HG03571 (cell line): Measurements from ENCODE around the gene PEX16.
A peak's percentile ranks its signal among the peaks of the same experiment; 100 is the strongest.

Source experiments
- ATAC-seq: cut with Tn5 transposase; IDR thresholded peaks from one replicate; pipeline ENCODE4 v1.9.1; 2021; ENCODE audit not compliant: unreplicated experiment

Gene PEX16

GRCh38 chr11:45931739-45932138, 14.1 kb upstream of the PEX16 start:
- ATAC-seq, result no peak

DNA sequence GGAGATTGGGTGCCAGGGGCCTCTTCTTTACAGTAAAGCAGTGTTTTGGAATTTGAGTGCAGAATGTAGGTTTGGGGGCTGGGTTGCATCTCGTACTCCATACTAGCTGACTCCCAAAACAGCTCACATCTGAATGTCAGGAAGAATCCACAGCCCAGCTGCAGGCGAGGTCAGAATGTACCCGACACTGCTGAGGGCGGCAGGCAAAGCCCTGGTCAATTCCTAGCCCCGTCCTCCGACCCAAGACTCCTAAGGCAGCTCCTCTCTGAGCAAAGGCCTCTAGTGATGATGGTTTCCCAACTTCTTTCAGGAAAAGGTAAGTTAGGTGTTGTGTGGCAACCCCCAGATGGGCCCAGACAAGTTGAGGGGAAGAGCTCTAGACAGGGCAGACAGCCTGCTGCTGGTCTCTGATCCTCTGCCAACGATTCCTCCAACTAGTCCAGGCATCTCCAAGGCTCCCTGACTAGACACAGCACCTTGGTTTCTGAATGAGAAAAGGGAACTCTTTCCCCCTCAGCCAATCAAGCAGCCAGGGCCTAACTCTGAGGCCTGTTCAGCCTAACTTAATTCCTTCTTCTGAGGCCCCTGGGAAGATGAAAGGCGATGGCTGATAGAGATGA, 13.4 kb upstream of the PEX16 start:
- ATAC-seq, result no peak

GRCh38 chr11:45930031-45930794, 12.5 kb upstream of the PEX16 start:
- peak; percentile 92 for ATAC-seq

DNA sequence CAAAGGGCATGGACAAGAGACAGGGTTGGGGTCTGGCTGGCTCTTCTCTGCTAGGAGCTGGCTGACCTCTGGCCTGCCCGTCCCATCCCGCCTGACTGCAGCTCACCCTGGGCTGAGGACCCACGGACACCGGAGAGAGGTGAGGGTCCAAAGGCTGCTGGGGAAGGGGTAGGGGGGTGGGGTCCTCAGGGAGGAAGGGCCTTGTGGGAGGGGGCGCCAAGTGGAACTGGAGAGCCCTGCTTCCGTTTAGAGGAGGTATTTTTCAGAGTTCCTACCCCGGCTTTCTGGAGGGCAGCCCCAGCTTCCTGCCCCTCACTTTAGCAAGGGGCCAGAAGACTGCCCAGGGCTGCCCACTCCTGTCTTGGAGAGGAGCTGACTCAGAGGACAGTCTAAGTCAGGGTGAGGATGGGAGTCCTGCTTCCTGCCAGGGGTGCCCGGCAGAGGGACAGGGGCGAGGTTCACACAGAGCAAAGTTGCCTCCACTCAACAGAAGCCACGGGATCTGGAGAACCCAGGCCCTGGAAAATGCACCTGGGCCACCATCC, 11.9 kb upstream of the PEX16 start:
- ATAC-seq, result peak; percentile 24

DNA sequence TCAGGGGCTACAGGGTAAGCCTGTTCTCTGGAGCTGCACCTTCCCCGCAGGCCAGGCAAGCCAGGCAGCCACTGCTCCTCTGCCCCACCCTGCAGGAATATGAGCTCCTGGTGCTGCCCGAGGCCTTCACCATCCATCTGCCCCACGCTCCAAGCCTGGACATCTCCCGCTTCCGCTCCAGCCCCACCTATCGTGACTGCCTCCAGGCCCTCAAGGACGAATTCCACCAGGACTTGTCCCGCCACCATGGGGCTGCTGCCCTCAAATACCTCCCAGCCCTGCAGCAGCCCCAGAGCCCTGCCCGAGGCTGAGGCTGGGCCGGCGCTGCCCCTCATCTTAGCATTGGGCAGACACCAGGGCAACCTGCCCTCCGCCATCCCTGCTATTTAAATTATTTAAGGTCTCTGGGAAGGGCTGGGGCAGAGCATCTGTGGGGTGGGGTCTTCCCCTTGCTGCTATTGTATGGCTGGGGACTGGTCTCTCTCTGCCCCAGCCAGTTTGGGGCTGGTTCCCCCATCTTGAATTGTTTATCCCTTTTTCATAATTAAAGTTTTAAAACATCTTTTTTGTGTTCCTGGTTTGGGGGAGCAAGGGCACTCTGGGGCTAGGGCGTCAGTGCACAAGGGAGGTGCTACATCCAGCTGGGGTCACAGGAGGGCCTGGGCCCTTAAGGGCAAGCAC, 11.0 kb upstream of the PEX16 start:
- no peak for ATAC-seq

GRCh38 chr11:45927684-45928413, 10.2 kb upstream of the PEX16 start:
- ATAC-seq, result no peak

DNA sequence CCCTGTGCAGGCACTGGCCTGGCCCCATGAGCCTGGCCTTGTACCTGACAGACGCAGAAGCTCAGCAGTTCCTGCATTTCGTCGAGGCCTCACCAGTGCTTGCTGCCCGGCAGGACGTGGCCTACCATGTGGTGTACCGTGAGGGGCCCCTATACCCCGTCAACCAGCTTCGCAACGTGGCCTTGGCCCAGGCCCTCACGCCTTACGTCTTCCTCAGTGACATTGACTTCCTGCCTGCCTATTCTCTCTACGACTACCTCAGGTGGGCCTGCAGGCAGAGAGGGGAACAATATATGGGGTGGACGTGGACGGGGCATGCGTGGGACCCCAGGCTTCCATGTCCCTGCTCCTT, 9.6 kb upstream of the PEX16 start:
- ATAC-seq, result no peak

DNA sequence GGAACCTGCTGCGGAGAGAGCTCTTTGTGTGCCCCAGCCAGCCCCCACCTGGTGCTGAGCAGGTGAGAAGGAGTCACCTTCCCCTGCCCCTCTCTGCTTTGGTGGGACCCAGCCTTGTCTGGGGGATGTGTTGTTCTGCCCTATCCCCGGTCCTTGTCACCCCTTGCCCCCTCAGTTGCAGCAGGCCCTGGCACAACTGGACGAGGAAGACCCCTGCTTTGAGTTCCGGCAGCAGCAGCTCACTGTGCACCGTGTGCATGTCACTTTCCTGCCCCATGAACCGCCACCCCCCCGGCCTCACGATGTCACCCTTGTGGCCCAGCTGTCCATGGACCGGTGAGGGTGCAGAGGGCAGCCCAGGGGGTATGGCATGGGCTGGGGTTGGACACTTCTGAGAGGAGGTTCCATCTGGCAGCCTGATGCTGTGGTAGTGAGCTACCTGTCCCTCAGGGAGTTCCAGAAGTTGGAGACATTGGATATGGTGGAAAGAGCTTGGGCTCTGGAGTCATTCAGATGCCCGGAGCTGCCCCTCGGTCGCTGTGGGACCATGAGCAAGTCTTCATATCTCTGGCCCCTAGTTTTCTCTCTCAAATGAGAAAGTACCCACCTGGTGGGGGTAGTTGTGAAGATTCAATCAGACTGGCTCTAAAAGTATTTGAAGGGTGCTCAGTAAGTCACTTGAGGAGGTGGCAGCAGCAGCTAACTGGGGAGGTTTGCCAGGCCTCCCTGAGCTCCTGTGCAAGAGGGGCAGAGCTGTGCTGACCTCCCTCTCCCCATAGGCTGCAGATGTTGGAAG, 9.1 kb upstream of the PEX16 start:
- no peak for ATAC-seq

DNA sequence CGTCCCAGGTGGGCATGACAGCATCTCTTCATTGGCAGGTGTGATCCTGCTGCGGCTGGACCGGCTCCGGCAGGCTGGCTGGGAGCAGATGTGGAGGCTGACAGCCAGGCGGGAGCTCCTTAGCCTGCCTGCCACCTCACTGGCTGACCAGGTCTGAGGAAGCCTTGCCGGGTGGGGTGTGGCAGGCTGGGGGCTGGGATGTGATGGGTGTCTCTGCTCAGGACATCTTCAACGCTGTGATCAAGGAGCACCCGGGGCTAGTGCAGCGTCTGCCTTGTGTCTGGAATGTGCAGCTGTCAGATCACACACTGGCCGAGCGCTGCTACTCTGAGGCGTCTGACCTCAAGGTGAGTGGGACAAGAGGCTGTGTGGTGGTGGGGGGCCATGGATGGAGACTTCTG, 8.3 kb upstream of the PEX16 start:
- ATAC-seq, result no peak

DNA sequence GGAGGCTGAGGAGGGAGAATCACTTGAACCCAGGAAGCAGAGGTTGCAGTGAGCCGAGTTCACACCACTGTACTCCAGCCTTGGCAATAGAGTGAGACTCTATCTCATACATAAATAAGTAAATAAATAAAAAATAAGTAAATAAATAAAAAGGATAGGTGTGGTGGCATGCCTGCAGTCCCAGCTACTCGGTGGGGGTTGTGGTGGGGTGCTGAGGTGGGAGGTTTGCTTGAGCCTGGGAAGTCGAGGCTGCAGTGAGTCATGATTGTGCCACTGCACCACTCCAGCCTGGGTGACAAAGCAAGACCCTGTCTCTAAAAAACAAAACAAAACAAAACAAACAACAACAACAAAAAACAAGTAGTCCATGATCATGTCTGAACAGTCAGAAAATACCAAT, 7.9 kb upstream of the PEX16 start:
- no peak for ATAC-seq

GRCh38 chr11:45924927-45925326, 7.2 kb upstream of the PEX16 start:
- no peak for ATAC-seq

- ATAC-seq, result no peak
Measured at GRCh38 chr11:45924036-45924915, 6.6 kb upstream of the PEX16 start.

DNA sequence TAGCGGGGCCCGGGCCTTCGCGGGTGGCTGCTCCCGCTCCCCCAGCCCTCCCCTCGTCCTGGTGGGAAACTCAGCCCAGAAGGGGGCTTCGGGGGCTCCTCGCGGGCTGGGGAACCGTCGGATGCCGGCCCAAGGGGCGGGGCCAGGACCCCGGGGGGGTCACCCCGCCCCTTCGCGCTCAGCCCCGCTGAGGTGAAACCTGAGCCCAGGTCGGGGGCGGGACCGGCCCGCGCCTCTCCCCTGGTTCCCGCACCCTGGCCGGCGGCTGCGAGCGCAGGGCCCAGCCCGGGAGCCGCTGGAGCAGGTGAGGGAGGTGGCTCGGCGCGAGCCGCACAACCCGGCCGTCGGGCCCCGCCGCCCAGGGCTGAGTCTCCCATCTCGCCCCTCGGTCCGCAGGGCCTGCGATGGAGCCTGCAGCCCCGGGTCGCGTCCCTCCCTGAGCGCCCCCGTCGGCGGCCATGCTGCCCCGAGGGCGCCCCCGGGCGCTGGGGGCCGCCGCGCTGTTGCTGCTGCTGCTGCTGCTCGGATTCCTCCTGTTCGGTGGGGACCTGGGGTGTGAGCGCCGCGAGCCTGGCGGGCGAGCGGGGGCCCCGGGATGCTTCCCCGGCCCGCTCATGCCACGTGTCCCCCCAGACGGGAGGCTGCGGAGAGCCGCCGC, 4.9 kb upstream of the PEX16 start, which contains the start of gene LARGE2:
TSS of gene LARGE2 (plus strand) at position 232 of the 658 bp plus-strand sequence. CDS start at position 459, 227 bp downstream.
- ATAC-seq, result no peak

DNA sequence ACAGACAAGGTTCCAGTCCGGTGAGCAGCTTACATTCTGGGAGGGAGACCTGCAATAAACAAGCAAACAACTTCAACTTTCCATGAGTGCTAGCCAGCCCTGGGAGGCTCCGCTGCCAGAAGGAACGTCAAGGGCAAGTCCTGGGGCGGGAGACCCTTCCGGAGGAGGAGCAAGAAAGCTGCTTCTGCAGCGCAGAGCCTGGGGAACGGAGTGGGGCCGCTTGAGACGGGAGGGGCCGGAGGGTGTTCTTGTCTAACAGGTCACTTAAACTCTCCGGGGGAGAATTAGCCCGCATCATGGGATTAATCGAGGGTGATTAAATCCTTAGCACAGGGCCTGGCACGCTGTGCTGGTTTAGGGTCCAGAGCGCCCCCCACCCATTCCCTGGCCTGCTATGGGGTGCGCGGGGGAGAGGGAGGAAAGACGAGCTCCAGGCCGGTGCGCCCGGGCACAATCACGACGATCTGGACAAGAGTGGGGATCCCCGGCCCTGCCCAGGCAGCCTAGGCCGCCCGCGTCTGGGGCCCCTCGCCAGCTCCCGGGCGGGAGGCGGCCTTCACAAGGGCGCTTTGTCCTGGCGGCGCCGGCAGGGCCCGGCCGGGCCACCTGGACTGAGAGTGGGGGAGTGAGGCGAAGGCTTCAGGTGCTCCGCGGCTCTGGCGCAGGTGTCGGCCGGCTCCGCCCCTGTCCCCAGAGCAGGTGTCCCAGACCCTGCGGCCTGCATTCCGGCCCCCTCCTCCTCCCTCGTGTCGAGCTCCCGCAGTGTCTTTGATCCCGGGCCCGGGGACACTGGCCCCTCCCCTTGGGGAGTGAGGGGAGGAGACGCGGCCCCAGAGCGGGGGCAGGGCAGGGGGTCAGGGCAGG, 4.1 kb upstream of the PEX16 start:
- no peak for ATAC-seq

DNA sequence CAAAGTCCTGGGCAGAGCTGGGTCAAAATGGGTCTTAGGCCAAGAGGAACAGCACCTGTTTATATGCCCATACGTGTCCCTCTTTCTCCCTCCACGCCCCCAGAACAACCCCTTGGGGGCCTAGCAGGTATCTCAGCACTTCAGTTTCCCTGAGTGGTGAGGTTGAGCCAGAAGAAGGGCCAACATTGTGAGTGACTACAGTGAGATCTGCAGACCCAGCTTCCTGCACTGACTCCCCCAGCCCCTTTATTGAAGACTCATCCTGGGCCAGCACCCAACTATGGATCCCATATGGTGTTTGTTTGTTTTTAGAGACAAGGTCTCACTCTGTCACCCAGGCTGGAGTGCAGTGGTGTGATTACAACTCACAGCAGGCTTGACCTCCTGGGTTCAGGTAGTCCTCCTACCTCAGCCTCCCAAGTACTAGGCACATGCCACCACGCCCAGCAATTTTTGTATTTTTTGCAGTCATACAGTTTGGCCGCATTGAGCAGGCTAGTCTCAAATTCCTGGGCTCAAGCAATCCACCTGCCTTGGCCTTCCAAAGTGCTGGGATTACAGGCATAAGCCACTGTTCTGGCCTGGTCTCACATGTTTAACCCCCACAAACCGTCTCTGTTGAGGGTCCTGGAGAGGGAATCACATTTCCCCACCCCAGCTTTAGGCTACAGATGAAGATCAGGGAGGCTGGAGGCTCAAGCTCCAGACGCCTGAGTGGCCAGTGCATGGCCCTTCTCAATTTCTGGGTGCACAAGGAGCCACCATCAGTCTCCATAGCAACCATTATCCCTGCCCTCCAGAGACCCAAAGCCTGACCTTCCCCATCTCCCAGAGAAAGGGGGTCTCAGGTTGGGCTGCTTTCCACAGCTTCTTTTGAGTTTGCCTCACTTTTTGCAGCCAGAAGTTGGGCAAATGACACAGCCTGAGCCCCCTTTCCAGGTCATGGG, 3.1 kb upstream of the PEX16 start:
- ATAC-seq, result no peak

- no peak for ATAC-seq
Measured at GRCh38 chr11:45919806-45920530, 2.3 kb upstream of the PEX16 start.
